Hematopoietic multipotent progenitor cell treated with erythropoietin and hydrocortisone succinate and interleukin-3 and kit ligand, for 15 days (in vitro differentiated cells): ENCODE results near the gene CLMN.

Experiments
- DNase-seq: peaks from one replicate; pipeline ENCODE4 v3.0.0-alpha.2; 2015; ENCODE audit warnings: low spot score

CLMN gene

DNA sequence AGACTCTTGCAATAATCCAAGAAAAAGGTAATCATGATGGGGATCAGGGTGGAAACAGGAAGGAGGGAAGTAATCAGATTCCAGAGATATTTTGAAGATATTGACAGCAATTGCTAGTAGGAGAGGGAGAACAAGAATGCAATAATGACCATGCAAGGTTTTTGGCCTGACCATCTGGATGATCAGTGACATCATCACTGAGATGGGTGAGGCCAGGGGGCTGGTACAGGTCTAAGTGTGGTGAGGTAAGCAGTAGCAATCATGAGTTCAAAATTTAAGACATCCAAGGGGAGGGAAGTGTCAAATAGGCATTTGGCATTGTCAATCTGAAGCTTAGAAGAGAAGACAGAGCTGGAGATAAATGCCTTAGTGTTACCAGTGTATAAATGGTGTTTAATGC lies 24.8 kb upstream of the CLMN start:
- DNase-seq: no peak

- DNase-seq: no peak
These were observed 21.9 kb upstream of the CLMN start for GRCh38 chr14:95341564-95341963.

- no peak for DNase-seq
These were observed 21.4 kb upstream of the CLMN start for GRCh38 chr14:95341115-95341514.

DNA sequence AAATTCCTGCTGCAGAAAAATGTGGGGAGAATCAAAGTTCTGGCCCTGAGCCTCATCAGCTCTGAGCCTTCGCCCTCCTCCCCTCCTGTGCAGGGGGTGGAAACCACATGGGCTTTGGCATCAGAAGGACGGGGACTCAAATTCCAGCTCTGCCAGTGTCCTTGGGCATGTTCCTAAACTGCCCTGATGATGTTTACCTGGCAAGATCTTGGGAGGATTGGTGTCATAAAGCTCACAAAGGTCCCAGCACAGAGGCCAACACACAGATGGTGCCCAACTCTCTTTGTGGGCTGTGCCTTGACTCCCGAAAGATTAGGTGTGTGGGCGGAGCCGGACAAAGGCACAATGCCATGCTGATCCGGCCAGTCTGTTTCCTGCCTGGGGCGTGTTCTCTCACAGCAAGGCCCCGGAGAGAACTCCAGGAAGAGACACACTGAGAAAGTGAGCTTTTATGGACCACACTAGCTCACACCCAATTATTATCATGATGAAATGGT lies 20.5 kb upstream of the CLMN start:
- DNase-seq: no peak

- no peak for DNase-seq
These were observed 19.7 kb upstream of the CLMN start for GRCh38 chr14:95339301-95339865.

GRCh38 chr14:95338436-95338835 lies 18.7 kb upstream of the CLMN start:
- DNase-seq: no peak

DNA sequence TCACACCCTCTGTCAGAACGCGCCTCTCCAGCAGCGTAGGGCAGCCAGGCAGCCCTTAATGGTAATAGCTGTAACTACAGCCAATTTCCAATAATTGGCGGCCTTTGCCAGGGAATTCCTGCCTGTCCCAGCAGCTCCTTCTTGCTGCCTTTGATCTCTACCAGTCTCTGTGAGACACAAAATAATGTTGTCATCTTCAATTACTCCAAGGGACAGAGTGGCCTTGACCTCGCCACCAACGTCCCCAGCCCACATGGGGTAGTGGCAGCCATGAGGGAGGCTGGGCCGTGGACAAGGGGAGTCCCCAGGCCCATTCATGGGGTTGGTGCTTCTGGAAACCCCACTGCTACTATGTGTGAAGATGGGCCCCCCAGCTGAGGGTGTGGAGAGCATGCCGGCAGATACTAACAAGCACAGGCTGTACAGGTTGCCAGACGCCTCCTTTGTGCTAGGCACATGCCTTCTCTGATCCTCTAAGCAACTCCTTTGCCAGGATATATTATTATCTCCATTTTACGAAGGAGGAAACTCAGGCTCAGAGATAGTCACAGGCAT lies 17.4 kb upstream of the CLMN start:
- no peak for DNase-seq

DNA sequence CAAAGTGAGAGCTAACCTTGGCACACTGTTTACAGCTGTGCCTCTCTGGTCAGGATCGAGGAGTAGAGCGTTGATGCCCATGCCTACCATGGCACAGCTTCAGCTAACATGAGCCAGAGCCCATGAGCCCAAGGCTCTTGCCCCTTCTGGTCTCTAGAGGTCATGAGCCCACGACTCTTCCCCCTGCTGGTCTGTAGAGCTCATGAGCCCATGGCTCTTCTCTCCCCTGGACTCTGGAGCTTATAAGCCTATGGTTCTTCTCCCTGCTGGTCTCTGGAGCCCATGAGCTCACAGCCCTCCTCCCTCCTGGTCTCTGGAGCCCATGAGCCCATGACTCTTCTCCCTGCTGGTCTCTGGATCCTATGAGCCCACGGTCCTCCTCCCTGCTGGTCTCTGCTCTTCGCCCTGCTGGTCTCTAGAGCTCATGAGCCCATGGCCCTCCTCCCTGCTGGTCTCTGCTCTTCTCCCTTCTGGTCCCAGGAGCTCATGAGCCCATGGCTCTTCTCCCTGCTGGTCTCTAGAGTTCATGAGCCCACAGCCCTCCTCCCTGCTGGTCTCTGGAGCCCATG lies 16.6 kb upstream of the CLMN start:
- no peak for DNase-seq

GRCh38 chr14:95335071-95335470 lies 15.4 kb upstream of the CLMN start:
- no peak for DNase-seq

DNA sequence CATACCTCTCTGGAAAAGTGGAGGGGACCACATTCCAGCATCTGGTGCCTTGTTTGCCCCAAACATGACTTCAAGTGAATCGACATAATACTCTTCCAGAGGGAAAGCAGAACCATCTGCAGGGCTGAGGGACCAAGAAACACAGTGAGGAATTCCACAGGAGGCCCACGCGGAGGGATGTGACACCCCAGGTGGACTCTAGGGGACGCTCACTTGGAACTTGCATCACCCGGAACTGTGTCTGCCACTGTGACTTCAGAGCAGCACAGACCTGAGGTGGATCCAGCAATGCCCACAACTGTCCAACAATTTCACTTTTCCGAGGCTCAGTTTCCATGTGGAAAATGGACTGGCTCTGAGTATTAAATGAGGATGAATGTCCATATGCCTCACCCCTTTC lies 14.3 kb upstream of the CLMN start:
- DNase-seq: no peak

DNA sequence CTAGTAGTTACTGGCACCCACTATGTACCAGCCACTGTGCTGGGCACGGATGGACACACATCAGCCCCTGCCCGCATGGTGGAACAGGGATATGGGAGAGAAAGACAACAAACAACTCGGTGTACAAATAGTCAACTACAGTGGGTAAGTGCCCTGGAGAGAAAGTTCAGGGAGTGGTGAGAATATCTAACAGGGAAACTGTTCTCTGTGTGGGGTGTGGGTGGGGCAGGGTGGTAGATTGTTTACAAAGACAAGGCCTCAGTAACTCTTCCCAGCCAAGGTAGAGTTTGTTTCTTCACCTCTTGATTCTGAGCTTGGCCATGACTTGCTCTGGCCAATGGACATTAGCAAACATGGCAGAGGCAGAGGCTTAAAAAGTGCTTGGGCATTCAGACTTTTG lies 12.9 kb upstream of the CLMN start:
- no peak for DNase-seq

GRCh38 chr14:95331708-95332408 lies 12.2 kb upstream of the CLMN start:
- DNase-seq: no peak

DNA sequence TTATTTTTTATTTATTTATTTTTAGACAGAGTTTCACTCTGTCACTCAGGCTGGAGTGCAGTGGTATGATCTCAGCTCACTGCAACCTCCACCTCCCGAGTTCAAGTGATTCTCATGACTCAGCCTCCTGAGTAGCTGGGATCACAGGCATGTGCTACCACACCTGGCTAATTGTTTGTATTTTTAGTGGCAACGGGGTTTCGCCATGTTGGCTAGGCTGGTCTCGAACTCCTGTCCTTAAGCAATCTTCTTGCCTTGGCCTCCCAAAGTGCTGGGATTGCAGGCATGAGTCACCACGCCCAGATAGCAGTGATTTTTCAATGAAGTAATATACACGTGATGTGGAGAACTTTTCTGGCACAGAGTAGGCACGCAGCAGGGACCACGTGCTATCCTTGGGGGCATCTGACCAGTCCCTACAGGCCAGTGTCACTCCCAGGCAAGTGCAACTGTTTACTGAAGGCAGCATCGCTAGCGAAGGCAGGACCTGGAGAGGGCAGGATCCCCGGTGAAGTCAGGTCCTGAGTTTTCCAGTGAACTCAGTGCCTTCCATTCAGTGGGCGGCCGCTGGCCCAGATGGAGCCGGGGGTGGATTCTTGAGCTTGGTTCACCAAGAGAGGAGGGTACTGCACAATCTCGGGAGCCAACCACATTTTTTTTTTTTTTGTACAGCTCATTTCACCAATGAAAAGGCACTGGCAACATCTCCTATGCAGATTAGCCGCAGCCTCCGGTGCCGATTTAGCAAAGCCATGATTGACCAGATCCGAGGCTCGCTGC lies 11.1 kb upstream of the CLMN start:
- DNase-seq: no peak

GRCh38 chr14:95329941-95330340 lies 10.2 kb upstream of the CLMN start:
- no peak for DNase-seq

DNA sequence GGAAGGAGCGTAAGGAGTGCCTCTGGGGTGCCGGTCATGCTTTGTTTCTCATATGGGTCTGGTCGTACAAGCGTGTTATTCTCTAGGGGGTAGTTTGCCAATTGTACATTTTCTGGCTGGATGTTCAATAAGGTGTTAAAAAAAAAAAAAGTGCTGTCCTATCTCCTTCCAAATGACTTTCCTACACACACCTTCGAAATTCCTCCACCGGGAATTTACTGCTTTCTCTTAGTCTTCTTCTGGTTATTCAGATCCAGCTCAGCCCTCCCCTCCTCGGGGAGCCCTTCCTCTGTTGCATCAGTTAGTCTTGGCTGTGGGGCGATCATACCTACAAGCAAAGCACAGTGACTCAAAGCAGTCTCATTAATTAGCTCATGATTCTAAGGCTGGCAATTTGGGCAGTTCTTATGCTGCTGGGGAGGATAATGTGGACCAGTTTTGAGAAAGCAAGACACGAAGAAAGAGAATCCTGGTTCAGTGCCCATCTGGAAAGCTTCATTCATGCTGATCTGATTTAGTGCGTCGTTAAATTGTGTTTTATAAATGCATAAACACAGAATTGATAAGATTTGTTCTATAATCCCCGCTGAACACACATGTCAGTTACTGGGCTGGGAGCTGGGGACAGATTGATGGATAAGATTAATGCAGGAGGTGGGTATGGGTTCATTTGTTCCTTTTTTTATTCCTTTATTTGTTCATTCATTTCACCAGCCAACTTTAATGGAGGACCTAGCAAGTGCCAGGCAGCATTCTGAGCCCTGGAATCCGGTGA lies 9.2 kb upstream of the CLMN start:
- DNase-seq: no peak

DNA sequence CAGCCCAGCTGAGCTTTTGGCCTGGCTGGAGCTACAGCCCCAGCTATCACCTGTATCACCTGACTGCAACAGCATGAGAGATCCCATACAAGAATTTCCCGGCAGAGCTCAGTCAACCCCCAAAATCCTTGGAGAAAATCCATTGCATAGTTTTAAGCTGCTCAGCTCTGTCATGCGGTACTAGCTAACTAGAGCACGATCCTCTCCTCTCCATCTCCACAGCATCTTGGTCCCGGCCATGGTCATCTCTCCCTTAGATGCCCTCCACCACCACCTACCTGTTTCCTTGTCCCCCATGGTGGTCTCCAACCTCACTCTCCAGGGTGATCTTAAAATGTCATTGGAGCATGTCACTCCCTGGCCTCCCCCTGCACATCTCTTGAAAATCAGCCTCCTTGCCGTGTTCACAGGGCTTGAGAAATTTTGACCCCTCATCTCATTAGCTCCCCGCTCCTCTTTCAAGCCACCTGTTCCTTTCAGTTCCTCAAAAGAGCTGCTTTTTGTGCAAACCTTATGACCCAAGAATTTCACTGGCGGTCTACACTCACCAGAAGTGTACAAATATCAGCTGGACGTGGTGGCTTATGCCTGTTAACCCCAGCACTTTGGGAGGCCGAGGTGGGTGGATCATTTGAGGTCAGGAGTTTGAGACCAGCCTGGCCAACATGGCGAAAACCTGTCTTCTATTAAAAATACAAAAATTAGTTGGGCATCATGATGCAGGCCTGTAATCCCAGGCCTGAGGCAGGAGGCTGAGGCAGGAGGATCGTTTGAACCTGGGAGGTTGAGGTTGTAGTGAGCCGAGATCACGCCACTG lies 8.1 kb upstream of the CLMN start:
- no peak for DNase-seq

DNA sequence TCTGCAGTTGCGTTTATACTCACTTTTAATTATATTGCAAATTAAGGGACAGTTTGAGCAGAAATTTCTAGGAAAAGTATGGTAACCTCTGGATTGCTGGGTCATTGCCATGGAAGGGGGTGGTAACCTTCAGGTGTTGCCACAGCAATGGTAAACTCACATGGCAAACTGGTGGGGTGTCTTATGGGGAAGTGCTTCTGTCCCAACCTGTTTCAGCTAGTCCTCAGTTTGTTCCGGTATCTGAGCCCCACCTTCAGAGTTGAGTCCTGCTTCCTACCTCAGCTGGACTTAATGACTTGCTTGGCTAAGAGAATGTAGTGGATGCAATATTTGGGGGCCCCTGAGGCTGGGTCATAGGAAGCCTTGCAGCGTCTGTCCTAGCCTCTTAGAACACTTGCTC lies 7.3 kb upstream of the CLMN start:
- no peak for DNase-seq

DNA sequence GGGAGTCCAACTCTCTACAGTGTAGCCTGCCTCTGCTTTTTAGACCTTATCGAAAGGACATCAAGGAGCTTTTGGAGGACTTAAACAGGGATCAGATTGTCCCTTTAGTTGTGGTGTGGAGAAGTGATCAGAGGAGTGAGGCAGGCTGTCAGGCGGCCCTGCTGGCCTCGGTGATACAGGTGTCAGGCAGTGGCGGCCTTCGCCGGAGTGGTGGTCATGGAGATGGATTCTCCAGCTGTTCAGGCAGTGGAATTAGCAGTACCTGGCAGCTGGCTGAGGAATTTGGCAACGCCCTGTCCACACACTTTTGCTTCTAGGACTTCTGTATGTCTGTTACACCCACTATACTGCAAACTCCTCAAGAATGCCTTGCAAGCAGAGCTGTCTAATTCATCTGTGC lies 4.2 kb upstream of the CLMN start:
- no peak for DNase-seq

DNA sequence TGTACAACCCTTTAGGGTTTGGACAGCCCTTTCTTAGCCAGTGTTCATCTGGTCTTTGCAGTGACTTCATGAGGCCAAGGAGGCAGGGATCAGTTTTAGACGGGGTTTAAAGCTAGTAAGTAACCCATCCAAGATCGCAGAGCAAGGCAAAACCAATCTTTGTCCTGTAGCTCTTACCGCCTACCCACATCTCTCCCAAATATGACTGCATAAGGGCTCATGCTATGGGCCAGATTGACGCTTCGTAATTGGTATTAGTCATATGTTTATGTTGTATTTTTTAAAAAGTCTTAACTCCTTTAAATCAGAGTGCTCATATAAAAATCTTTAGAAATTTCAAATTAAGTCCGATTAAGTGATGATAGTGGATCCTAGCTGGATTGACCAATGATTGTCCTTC lies 3.7 kb upstream of the CLMN start:
- no peak for DNase-seq

- no peak for DNase-seq
These were observed 2.9 kb upstream of the CLMN start for GRCh38 chr14:95322651-95323050.
